ENCODE data around the gene RAG2. TPM values are rescaled to one million over a fixed set of nuclear protein-coding genes. Genes with fewer than 3 reads are reported as not detected.

The RAG2 gene
- total and polyA plus RNA-seq, 2 experiments from 2014 or later: not detected

DNA sequence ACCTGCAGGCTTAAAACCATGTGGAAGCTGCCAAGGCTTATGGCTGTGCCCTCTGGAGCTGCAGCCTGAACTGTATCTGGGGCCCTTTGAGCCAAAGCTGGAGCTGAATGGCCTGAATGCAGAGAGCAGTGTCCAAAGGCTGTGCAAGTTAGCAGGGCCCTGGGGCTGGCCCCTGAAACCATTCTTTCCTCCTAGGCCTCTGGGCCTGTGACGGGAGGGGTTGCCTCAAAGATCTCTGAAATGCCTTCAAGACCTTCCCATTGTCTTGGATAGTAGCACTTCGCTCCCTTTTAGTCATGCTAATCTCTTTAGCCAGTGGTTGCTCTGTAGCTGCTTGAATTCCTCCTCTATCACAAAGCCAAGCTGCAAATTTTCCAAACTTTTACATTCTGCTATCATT lies 16.5 kb downstream of the RAG2 start:
- Histone ChIP-seq H4K20me1 (ENCODE audit: insufficient read depth, poor library complexity, severe bottlenecking) (no peaks in the 10 kb centered on the region), H3K27me3 (peaks cover 10% of the 10 kb centered on the region), H3K79me2 (no peaks in the 10 kb centered on the region), H3K9me2 (replicated peaks; ENCODE audit: insufficient read depth) (no peaks in the 10 kb centered on the region), H3K4me2 (no peak overlapping the region), H3K4me3 (no peak overlapping the region), H3K4me1 (ENCODE audit: insufficient read depth) (no peaks in the 10 kb centered on the region), H3K27ac (no peak overlapping the region), H3K36me3 (replicated peaks; ENCODE audit: insufficient read depth, low read depth) (no peaks in the 10 kb centered on the region), H3K9me3 (ENCODE audit: low read depth) (no peaks in the 10 kb centered on the region), H2AFZ (no peak overlapping the region)
- DNase-seq (ENCODE audit: low spot score): no peak
- WGBS (ENCODE audit: low lambda C conversion rate, missing lambda C conversion rate): 74% methylated on average over 2 of the region's 2 CpGs
- TF ChIP-seq, protein P1, sequence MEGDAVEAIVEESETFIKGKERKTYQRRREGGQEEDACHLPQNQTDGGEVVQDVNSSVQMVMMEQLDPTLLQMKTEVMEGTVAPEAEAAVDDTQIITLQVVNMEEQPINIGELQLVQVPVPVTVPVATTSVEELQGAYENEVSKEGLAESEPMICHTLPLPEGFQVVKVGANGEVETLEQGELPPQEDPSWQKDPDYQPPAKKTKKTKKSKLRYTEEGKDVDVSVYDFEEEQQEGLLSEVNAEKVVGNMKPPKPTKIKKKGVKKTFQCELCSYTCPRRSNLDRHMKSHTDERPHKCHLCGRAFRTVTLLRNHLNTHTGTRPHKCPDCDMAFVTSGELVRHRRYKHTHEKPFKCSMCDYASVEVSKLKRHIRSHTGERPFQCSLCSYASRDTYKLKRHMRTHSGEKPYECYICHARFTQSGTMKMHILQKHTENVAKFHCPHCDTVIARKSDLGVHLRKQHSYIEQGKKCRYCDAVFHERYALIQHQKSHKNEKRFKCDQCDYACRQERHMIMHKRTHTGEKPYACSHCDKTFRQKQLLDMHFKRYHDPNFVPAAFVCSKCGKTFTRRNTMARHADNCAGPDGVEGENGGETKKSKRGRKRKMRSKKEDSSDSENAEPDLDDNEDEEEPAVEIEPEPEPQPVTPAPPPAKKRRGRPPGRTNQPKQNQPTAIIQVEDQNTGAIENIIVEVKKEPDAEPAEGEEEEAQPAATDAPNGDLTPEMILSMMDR (IDR thresholded peaks at IDR 0.05; ENCODE audit: poor library complexity): no peak
- TF ChIP-seq EZH2phosphoT487 (IDR thresholded peaks at IDR 0.05; ENCODE audit: low read depth, severe bottlenecking, unreplicated experiment) (no peak), EZH2 (IDR thresholded peaks at IDR 0.05; ENCODE audit: borderline replicate concordance) (no peak)

- H3K4me2 ChIP-seq: no peak overlapping the region
- TF ChIP-seq, protein P1 (IDR thresholded peaks at IDR 0.05; ENCODE audit: poor library complexity): no peak
- TF ChIP-seq EZH2 (IDR thresholded peaks at IDR 0.05; ENCODE audit: borderline replicate concordance) (no peak), EZH2phosphoT487 (IDR thresholded peaks at IDR 0.05; ENCODE audit: low read depth, severe bottlenecking, unreplicated experiment) (no peak)
- no peaks in the 10 kb centered on the region for H3K4me1 ChIP-seq (ENCODE audit: insufficient read depth)
- H3K27ac ChIP-seq: no peak overlapping the region
- H3K9me3 ChIP-seq (ENCODE audit: low read depth): no peaks in the 10 kb centered on the region
- no peak for DNase-seq (ENCODE audit: low spot score)
- no peaks in the 10 kb centered on the region for H3K9me2 ChIP-seq (replicated peaks; ENCODE audit: insufficient read depth)
- H4K20me1 ChIP-seq (ENCODE audit: insufficient read depth, poor library complexity, severe bottlenecking): no peaks in the 10 kb centered on the region
- no peaks in the 10 kb centered on the region for H3K79me2 ChIP-seq
- H3K36me3 ChIP-seq (replicated peaks; ENCODE audit: insufficient read depth, low read depth): no peaks in the 10 kb centered on the region
- WGBS (ENCODE audit: low lambda C conversion rate, missing lambda C conversion rate): 48% methylated on average over 1 of the region's 1 CpG
- H3K27me3 ChIP-seq: no peaks in the 10 kb centered on the region
- H3K4me3 ChIP-seq: no peak overlapping the region
- H2AFZ ChIP-seq: no peak overlapping the region
Measured at GRCh38 chr11:36578458-36578857, 19.6 kb downstream of the RAG2 start.

DNA sequence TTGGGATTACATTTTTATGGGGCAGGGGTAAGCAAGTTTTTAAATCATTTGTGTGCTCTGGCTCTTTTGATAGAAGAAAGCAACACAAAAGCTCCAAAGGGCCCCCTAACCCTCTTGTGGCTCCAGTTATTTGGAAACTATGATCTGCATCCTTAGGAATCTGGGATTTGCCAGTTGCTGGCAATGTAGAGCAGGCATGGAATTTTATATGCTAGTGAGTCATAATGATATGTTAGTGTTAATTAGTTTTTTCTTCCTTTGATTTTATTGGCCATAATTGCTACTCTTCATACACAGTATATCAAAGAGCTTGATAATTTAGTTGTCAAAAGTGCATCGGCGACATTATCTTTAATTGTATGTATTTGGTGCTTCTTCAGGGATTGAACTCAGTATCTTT lies 20.2 kb downstream of the RAG2 start:
- H3K27ac ChIP-seq: no peak overlapping the region
- H3K79me2 ChIP-seq: no peaks in the 10 kb centered on the region
- H3K4me2 ChIP-seq: no peak overlapping the region
- no peaks in the 10 kb centered on the region for H3K9me2 ChIP-seq (replicated peaks; ENCODE audit: insufficient read depth)
- no peak overlapping the region for H3K4me3 ChIP-seq
- H4K20me1 ChIP-seq (ENCODE audit: insufficient read depth, poor library complexity, severe bottlenecking): no peaks in the 10 kb centered on the region
- H3K27me3 ChIP-seq: no peaks in the 10 kb centered on the region
- no peaks in the 10 kb centered on the region for H3K9me3 ChIP-seq (ENCODE audit: low read depth)
- 85% methylated on average over 2 of the region's 2 CpGs for WGBS (ENCODE audit: low lambda C conversion rate, missing lambda C conversion rate)
- no peaks in the 10 kb centered on the region for H3K4me1 ChIP-seq (ENCODE audit: insufficient read depth)
- TF ChIP-seq EZH2phosphoT487 (IDR thresholded peaks at IDR 0.05; ENCODE audit: low read depth, severe bottlenecking, unreplicated experiment): no peak
- no peak for TF ChIP-seq EZH2 (IDR thresholded peaks at IDR 0.05; ENCODE audit: borderline replicate concordance)
- TF ChIP-seq, protein P1 (IDR thresholded peaks at IDR 0.05; ENCODE audit: poor library complexity): no peak
- no peak overlapping the region for H2AFZ ChIP-seq
- DNase-seq (ENCODE audit: low spot score): no peak
- no peaks in the 10 kb centered on the region for H3K36me3 ChIP-seq (replicated peaks; ENCODE audit: insufficient read depth, low read depth)

GRCh38 chr11:36577373-36577772 lies 20.7 kb downstream of the RAG2 start:
- H3K4me3 ChIP-seq: no peak overlapping the region

More at GRCh38 chr11:36577373-36577772, 20.7 kb downstream of the RAG2 start:
- 44% methylated on average over 2 of the region's 2 CpGs for WGBS (ENCODE audit: low lambda C conversion rate, missing lambda C conversion rate)
- Histone ChIP-seq H3K36me3 (replicated peaks; ENCODE audit: insufficient read depth, low read depth) (no peaks in the 10 kb centered on the region), H2AFZ (no peak overlapping the region), H3K4me1 (ENCODE audit: insufficient read depth) (no peaks in the 10 kb centered on the region), H3K4me2 (no peak overlapping the region), H3K9me2 (replicated peaks; ENCODE audit: insufficient read depth) (no peaks in the 10 kb centered on the region), H3K79me2 (no peaks in the 10 kb centered on the region), H4K20me1 (ENCODE audit: insufficient read depth, poor library complexity, severe bottlenecking) (no peaks in the 10 kb centered on the region), H3K27ac (no peak overlapping the region), H3K9me3 (ENCODE audit: low read depth) (no peaks in the 10 kb centered on the region), H3K27me3 (no peaks in the 10 kb centered on the region)
- TF ChIP-seq EZH2phosphoT487 (IDR thresholded peaks at IDR 0.05; ENCODE audit: low read depth, severe bottlenecking, unreplicated experiment): no peak
- TF ChIP-seq EZH2 (IDR thresholded peaks at IDR 0.05; ENCODE audit: borderline replicate concordance): no peak
- TF ChIP-seq, protein P1 (IDR thresholded peaks at IDR 0.05; ENCODE audit: poor library complexity): no peak
- no peak for DNase-seq (ENCODE audit: low spot score)
